GM19239 (cell line): ENCODE measurements around the gene PPP1R16B.
"Not testable (repeated sequence)": the region's sequence is repeated elsewhere in the genome, so short reads cannot be mapped to it uniquely, and the experiment has no call there.

Experiments
- DNase-seq: peaks from one replicate; pipeline ENCODE4 v3.0.0; 2011; ENCODE audit warnings: low spot score; ENCODE audit not compliant: insufficient read length
- FAIRE-seq: peaks from 2 replicates; lab custom pipeline; 2011; peaks lifted over from hg19 to GRCh38; lab: Jason Lieb, UNC

The PPP1R16B gene

GRCh38 chr20:38841570-38841969 lies 36.1 kb downstream of the PPP1R16B start:
- FAIRE-seq = no peak

GRCh38 chr20:38842026-38842425 lies 36.5 kb downstream of the PPP1R16B start:
- FAIRE-seq (peak; percentile 97), DNase-seq (no peak)

More at GRCh38 chr20:38841570-38841969, 36.1 kb downstream of the PPP1R16B start:
- no peak for DNase-seq

- FAIRE-seq (no peak), DNase-seq (peak; percentile 82)
These were observed 37.1 kb downstream of the PPP1R16B start for GRCh38 chr20:38842558-38842981.

- DNase-seq (no peak), FAIRE-seq (no peak)
These were observed 37.8 kb downstream of the PPP1R16B start for GRCh38 chr20:38843346-38843745.

GRCh38 chr20:38844963-38845362 lies 39.5 kb downstream of the PPP1R16B start:
- FAIRE-seq = peak; percentile 60
- no peak for DNase-seq

GRCh38 chr20:38847840-38848239 lies 42.3 kb downstream of the PPP1R16B start:
- DNase-seq = no peak
- FAIRE-seq = no peak

GRCh38 chr20:38853759-38854158 lies 48.3 kb downstream of the PPP1R16B start:
- no peak for FAIRE-seq
- no peak for DNase-seq

GRCh38 chr20:38854654-38855066 lies 49.2 kb downstream of the PPP1R16B start:
- FAIRE-seq = no peak

GRCh38 chr20:38855356-38855755 lies 49.9 kb downstream of the PPP1R16B start:
- FAIRE-seq (no peak), DNase-seq (no peak)

More at GRCh38 chr20:38854654-38855066, 49.2 kb downstream of the PPP1R16B start:
- DNase-seq = no peak

GRCh38 chr20:38856570-38856969 lies 51.1 kb downstream of the PPP1R16B start:
- DNase-seq (no peak), FAIRE-seq (no peak)

GRCh38 chr20:38857703-38858102 lies 52.2 kb downstream of the PPP1R16B start:
- DNase-seq = no peak
- no peak for FAIRE-seq

- FAIRE-seq (peak; percentile 82), DNase-seq (peak; percentile 45)
These were observed 53.7 kb downstream of the PPP1R16B start for GRCh38 chr20:38859070-38859690.

GRCh38 chr20:38859857-38860256 lies 54.4 kb downstream of the PPP1R16B start:
- FAIRE-seq, DNase-seq: not testable (repeated sequence)

- no peak for DNase-seq
- FAIRE-seq = no peak
These were observed 55.5 kb downstream of the PPP1R16B start for GRCh38 chr20:38861071-38861401.

GRCh38 chr20:38862226-38862625 lies 56.7 kb downstream of the PPP1R16B start:
- FAIRE-seq = no peak
- DNase-seq = no peak

GRCh38 chr20:38863024-38863851 lies 57.7 kb downstream of the PPP1R16B start:
- peak; percentile 41 for DNase-seq
- FAIRE-seq = peak; percentile 98

GRCh38 chr20:38864662-38865061 lies 59.2 kb downstream of the PPP1R16B start:
- DNase-seq (no peak), FAIRE-seq (no peak)

- peak; percentile 37 for FAIRE-seq
- no peak for DNase-seq
These were observed 61.0 kb downstream of the PPP1R16B start for GRCh38 chr20:38866265-38867061.

GRCh38 chr20:38867062-38867359 lies 61.5 kb downstream of the PPP1R16B start:
- FAIRE-seq (no peak), DNase-seq (no peak)

- FAIRE-seq (no peak), DNase-seq (no peak)
These were observed 65.4 kb downstream of the PPP1R16B start for GRCh38 chr20:38870733-38871559.
